ENCODE results near the gene PCIF1.
"Not testable (repeated sequence)": the region's sequence is repeated elsewhere in the genome, so short reads cannot be mapped to it uniquely, and the experiment has no call there.

The PCIF1 gene

DNA sequence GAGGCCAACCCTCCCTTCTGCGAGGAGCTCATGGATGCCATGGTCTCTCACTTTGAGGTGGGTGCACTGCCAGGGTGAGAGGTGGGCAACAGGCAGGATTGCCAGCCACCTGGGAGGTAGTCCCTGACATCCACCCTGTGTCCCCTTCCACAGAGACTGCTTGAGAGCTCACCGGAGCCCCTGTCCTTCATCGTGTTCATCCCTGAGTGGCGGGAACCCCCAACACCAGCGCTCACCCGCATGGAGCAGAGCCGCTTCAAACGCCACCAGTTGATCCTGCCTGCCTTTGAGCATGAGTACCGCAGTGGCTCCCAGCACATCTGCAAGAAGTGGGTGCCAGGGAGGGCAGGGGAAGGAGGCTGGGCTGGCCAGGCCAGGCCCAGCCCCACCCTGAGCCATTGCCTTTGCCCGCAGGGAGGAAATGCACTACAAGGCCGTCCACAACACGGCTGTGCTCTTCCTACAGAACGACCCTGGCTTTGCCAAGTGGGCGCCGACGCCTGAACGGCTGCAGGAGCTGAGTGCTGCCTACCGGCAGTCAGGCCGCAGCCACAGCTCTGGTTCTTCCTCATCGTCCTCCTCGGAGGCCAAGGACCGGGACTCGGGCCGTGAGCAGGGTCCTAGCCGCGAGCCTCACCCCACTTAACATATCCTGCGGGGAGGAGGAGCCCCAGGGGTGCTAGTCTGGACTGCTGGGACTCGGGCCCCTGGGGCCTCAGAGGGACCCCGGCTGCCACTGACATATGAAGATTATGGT is 12.8 kb downstream of the PCIF1 start:
- no peak for DNase-seq (ENCODE audit: low spot score)

- DNase-seq (ENCODE audit: low spot score): no peak
Observed at GRCh38 chr20:45948261-45948733, 13.8 kb downstream of the PCIF1 start.

DNA sequence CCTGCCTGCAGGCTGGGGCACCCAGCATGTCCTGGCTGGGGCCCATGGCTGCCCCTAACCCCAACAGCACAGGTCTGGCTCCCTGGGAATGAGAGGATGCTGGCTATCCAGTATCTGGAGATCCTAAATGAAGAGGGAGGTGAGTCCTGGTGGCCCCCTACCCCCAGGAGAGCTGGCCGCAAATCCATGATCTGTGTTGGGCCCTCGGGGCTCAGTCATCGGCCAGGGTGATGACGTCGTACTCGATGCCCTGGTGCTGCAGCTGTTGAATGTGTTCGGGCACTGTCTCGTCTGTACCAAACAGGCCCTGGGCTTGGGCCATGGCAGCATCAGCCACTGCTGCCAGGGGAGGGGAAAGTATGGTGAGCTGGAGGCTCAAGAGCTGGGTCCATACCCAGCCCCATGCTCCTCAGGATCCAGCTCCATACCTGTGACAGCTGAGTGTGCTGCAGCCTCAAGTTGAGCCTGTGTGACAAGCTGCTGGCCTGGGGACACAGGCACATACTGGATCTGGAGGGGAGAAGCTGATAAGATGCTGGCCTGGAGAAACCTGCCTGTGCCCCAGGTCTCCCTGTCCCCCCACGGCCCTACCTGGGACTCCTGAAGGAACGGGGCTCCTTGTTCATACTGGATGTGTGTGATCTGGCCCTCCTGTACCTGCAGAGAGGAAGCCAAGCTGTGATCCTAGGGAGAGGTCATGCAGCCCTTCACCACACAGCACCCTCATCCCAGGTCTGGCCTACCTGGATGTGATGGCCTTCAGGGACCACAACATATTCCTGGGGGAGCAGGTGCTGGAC is 14.5 kb downstream of the PCIF1 start:
- DNase-seq (ENCODE audit: low spot score): no peak

- no peak for DNase-seq (ENCODE audit: low spot score)
Observed at GRCh38 chr20:45949542-45950329, 15.3 kb downstream of the PCIF1 start.

DNA sequence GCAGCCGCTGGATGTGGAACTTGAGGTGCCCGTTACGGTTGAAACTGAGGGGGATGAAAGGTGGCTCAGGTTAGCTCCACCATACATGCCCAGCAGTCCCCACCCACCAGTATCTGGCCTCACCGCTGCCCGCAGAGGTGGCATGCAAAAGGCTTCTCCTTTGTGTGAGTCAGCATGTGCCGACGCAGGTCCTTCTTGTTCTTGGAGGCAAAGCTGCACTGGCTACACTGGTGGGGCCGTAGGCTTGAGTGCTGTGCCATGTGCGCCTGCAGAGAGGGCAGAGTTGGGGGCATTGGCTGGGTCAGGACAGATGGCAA is 15.8 kb downstream of the PCIF1 start:
- no peak for DNase-seq (ENCODE audit: low spot score)

DNA sequence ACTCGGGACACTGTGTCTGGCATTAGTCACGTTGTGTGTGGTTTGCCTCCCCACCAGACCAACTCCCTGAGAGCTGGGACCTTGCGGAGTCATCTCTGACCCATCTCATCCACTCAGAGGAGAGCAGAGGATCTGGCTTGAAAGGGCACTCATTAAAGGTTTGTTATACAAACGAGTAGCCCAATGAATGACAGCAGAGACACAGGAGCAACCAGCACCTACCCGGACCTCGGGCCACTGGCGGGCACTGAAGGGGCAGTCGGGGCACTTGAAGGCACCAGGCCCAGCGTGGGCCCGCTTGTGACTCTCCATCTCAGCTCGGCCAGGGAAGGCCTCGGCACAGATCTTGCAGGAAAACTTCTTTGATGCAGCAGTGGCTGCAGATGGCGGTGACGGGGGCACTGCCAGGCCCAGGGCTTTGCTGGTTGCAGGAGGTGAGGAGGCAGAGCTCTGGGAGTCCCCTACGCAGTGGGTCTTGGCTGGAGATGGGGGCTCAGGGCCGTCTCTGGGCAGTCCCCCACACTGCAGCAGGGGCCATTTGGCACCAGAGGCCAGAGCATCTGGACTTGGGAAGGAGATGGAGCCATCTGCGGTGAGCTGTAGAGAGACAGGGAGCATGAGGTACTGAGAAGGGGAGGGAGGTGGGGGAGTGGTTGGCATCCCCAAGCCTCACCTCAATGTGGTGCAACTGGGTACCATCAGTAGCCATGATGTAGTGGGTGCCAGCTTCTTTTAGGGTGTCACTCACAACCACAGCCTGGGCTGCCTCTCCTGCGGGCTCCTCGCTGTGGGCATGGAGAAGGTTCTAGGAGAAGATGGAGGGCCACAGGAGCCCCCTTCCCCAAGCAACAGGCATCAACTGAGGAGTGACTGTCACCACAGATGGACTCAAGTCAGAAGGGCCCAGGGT is 17.7 kb downstream of the PCIF1 start:
- no peak for DNase-seq (ENCODE audit: low spot score)

DNA sequence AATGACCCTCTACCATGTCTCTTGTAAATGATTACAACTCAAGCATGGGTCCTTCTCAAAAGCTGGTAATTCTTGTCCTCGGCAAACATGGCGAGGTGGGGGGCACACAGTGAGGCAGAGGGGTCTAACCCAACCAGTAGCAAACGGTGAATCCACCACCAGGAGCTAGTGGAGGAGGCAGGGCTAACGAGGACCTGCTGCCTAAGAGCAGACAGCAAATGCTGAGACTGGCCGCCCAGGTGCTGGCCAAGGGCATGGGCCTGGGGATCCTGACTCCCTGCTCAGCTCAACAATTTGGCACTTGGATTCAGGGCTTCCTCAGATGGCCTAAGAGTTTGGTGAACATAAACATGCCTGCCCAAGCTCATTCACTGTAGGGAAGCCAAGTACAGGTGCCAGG is 18.4 kb downstream of the PCIF1 start:
- DNase-seq (ENCODE audit: low spot score): no peak

- no peak for DNase-seq (ENCODE audit: low spot score)
Observed at GRCh38 chr20:45953672-45954071, 19.2 kb downstream of the PCIF1 start.

DNA sequence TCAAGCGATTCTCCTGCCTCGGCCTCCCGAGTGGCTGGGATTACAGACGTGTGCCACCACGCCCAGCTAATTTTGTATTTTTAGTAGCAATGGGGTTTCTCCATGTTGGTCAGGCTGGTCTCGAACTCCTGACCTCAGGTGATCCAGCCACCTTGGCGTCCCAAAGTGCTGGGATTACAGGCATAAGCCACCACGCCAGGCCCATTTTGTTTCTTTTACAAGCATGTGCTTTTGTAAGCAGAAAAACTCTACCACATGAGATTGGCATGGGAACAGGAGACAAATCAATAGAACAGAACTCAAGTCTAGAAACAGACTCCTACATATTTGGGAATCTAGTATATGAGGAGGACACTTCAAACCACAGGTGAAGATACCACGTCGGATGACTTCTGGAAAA is 21.8 kb downstream of the PCIF1 start:
- DNase-seq (ENCODE audit: low spot score): not testable (repeated sequence)

GRCh38 chr20:45957021-45957941 is 22.8 kb downstream of the PCIF1 start:
- DNase-seq (ENCODE audit: low spot score): no peak

- no peak for DNase-seq (ENCODE audit: low spot score)
Observed at GRCh38 chr20:45958593-45958992, 24.1 kb downstream of the PCIF1 start.

DNA sequence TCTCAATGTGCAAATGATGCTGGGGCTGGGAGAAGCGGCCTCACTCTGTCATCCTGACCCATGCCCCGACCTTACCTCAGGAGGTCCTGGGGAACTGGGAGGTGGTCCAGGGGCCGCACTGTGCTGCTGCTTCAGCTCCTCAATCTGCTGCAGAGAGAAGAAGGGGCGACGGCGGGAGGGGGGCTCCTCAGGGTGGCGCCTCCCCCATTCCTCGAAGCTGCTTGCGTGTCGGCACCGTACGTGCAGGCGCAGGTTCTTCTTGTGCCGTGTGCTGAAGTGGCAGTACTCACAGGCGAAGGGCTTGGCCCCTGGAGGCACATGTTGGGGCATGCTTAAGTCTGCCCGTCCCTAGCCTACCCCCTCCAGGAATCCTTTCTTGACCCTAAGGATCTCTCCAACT is 24.6 kb downstream of the PCIF1 start:
- DNase-seq (ENCODE audit: low spot score): no peak

DNA sequence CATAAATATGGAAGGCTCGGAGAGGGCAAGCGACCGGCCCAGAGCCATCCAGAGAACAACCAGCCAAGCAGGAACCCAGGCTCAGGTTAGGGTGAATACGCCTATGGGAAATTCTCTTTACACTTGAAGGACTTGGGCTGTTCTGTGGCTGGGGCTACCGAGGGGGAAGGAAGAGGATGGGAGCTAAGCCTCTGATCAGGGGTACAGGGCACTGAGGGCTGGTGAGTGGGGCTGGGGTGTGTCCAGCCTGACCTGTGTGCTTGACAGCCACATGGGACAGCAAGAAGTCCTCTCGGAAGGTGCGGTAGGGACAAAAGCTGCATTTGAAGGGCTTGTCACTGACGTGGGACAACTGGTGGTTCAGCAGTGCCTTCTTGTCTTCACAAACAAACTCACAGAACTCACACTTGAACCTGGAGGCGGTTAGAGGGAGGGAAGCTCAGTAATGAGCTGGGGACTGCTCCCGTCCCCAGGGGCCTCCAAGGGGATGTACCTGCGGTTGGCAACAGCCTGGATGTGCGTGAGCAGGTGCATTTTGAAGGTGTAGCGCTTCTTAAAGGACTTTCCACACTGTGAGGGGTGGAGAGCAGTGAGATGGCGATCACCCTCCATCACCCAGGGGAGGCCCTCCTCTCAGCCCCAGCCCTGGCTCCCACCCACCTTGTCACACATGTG is 25.6 kb downstream of the PCIF1 start:
- DNase-seq (ENCODE audit: low spot score): no peak

GRCh38 chr20:45962031-45962755 is 27.7 kb downstream of the PCIF1 start:
- no peak for DNase-seq (ENCODE audit: low spot score)

DNA sequence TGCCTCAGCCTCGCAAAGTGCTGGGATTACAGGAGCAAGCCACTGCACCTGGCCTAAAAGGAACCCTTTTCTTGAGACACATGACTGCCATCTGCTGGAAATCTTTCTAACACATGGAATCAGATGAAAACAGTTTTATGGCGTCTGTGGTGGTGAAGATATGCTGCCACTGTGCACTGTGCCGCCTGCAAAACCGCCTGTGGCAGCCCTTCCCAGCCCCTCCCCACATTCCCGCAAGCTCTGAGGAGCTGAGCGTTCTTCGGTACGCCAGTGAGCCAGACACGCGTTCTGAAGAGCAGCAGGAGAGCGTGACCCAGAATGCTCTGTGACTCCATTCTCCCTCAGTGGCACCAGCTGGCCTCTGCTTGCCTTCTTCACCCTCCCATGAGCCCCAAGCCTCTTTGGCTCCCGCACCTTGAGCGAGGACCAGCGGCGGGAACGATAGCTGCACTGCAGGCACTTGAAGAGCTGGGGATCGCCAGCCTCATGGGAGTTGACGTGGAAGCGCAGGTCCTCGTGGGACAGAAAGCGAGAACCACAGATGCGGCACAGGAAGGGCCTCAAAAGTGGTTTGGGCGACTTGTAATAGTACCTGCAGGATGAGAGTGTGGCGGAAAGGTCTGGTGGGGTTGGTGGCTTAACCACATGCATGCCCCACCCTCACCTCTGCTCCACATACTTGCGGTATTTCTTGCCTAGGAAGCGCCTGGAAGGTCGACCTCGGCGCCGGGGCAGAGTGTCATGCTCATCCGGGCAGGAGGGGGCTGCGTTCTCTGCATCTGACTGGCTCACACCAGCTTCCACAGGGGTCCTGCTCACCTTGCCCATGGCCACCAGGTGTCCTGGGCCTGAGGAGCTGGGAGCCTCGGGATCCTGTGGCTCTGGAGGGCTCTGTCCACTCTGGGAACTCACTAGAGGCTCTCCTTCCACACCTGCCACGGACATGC is 28.8 kb downstream of the PCIF1 start:
- no peak for DNase-seq (ENCODE audit: low spot score)

DNA sequence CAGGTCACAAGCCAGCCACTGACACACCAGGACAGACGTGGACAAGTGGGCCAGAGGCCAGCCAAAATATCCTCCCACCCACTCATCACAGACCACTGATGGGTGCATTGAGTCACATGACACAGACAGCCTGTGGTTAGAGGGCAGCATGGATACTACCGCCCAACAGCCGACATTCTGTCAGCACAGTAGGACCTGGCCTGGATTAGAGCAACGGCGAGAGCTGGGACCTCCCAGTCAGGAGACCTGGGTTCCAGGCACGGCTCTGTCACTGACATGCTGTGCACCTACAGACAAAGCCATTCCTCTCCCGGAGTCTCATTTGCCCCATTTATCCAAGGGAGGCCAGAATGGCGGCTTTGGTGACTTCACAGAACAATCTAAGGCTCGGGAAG is 29.5 kb downstream of the PCIF1 start:
- no peak for DNase-seq (ENCODE audit: low spot score)

DNA sequence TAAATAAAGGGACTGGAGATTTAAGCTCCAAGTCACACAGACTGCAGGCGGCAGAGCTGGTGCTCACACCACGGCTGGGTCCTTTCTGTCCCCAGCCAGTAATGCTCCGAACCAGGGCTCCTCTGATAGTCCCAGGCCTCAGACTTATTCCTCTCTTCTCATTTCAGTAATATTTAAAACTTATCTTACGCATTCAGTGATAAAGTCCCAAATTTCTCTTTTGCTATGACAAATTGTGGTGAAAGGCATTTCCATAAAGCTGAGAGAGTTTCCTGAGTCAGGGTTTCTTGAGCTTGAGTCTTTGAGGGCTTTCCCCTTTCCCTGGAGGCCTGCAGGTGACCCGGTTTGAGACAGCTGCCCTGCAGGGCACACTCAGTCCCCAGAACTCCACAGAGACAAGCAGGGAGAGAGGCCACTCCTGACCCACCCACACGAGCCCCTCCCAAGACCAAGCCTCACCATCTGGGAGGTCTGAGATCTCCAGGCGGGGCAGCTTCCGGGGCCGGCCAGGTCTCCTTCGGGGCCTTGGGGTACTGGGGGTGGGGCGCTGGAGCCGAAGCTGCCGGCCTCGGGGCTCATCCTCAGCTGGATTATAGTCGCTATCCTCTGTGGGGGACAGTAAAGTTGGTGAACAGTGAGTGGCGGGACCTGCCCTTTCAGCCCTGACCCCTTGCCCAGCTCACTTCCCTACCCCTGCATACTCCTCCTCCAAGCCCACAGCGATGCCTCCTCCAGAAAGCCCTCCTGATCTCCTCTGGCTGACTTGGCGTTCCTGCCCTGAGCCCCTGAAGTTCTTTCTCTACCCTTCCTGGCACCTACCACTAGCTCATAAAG is 30.9 kb downstream of the PCIF1 start:
- no peak for DNase-seq (ENCODE audit: low spot score)
